ENCODE results near the gene SLCO3A1.

GRCh38 chr15:91909574-91909973, 56.1 kb downstream of the SLCO3A1 start:
- TF ChIP-seq POLR2A (IDR thresholded peaks at IDR 0.05): no peak
- TF ChIP-seq CTCF (IDR thresholded peaks at IDR 0.05): no peak
- no peak for TF ChIP-seq POLR2AphosphoS5 (IDR thresholded peaks at IDR 0.05)
- TF ChIP-seq EP300 (IDR thresholded peaks at IDR 0.05): no peak
